GM10248 (cell line): ENCODE data around the gene CTTNBP2NL.
A peak's percentile ranks its signal among the peaks of the same experiment; 100 is the strongest.
"Not testable (repeated sequence)": the region's sequence is repeated elsewhere in the genome, so short reads cannot be mapped to it uniquely, and the experiment has no call there.

Experiments
- CTCF ChIA-PET: fragments of 300-600 bp; sonication (Branson Sonifier 250); formaldehyde crosslinking; extraction: SDS; loops from one replicate; lab custom pipeline; 2021; ENCODE audit warnings: antibody characterized with exemption; lab: Yijun Ruan, JAX
- POLR2A ChIA-PET: fragments of 350-650 bp; sonication (Branson Sonifier 250); formaldehyde crosslinking; extraction: SDS; loops from one replicate; lab custom pipeline; 2020; ENCODE audit warnings: antibody characterized with exemption; lab: Yijun Ruan, JAX
- DNase-seq: peaks from one replicate; pipeline ENCODE4 v3.0.0; 2012; ENCODE audit errors: extremely low spot score
- CTCF ChIP-seq: IDR thresholded peaks from 2 replicates; pipeline ENCODE4 v1.5.1; 2012; ENCODE audit warnings: mild to moderate bottlenecking, low read depth; ENCODE audit errors: extremely low read depth, missing control alignments, control extremely low read depth

Gene CTTNBP2NL

GRCh38 chr1:112386731-112387346, 9.2 kb upstream of the CTTNBP2NL start:
- CTCF ChIA-PET = interaction anchor here (0.7 to 1.3 kb wide), 4 partner anchors 16 to 329 kb away, joined by 3 to 5 read pairs (median 4); no protein-coding TSS in a partner anchor
- TF ChIP-seq CTCF = no peak
- POLR2A ChIA-PET = no interaction called here
- no peak for DNase-seq

GRCh38 chr1:112387807-112388206, 8.2 kb upstream of the CTTNBP2NL start:
- DNase-seq = no peak
- ChIA-PET CTCF (interaction anchor here (1.3 kb wide), 1 partner anchor 328 kb away, joined by 5 read pairs; no protein-coding TSS in a partner anchor), POLR2A (interaction anchor here (0.5 kb wide), 1 partner anchor 9 kb away, joined by 3 read pairs; no protein-coding TSS in a partner anchor)
- no peak for TF ChIP-seq CTCF

- DNase-seq = no peak
- no peak for TF ChIP-seq CTCF
- ChIA-PET CTCF (interaction anchor here (0.7 to 4.6 kb wide), 6 partner anchors 18 to 415 kb away, joined by 3 to 76 read pairs (median 16); no protein-coding TSS in a partner anchor), POLR2A (no interaction called here)
Measured at GRCh38 chr1:112388436-112388835, 7.6 kb upstream of the CTTNBP2NL start.

GRCh38 chr1:112389689-112390088, 6.3 kb upstream of the CTTNBP2NL start:
- ChIA-PET CTCF (interaction anchor here (0.9 to 4.6 kb wide), 12 partner anchors 8 to 742 kb away, joined by 3 to 76 read pairs (median 14); no protein-coding TSS in a partner anchor), POLR2A (no interaction called here)
- no peak for DNase-seq

GRCh38 chr1:112390335-112390734, 5.7 kb upstream of the CTTNBP2NL start:
- DNase-seq = not testable (repeated sequence)
- POLR2A ChIA-PET = interaction anchor here (0.8 kb wide), 1 partner anchor 74 kb away, joined by 9 read pairs; no protein-coding TSS in a partner anchor
- CTCF ChIA-PET = interaction anchor here (0.7 to 7.9 kb wide), 41 partner anchors 9 to 742 kb away, joined by 3 to 105 read pairs (median 6); partner anchors contain the start of genes PPM1J and RHOC

More at GRCh38 chr1:112389689-112390088, 6.3 kb upstream of the CTTNBP2NL start:
- no peak for TF ChIP-seq CTCF

GRCh38 chr1:112390775-112391602, 5.0 kb upstream of the CTTNBP2NL start:
- CTCF ChIA-PET = interaction anchor here (0.7 to 7.9 kb wide), 60 partner anchors 8 to 741 kb away, joined by 3 to 105 read pairs (median 5); partner anchors contain the start of genes CAPZA1, MOV10, PPM1J and RHOC
- DNase-seq = peak; percentile 85
- peak; percentile 85 for TF ChIP-seq CTCF
- POLR2A ChIA-PET = interaction anchor here (0.8 kb wide), 1 partner anchor 73 kb away, joined by 9 read pairs; no protein-coding TSS in a partner anchor
